ENCODE measurements around the gene AIF1.

Gene AIF1

GRCh38 chr6:31657406-31658157 is 42.5 kb downstream of the AIF1 start:
- H3K4me3 ChIP-seq (ENCODE audit: low read depth, low read length): no peak overlapping the region
- DNase-seq (ENCODE audit: low read depth): no peak
- TF ChIP-seq CTCF (IDR thresholded peaks at IDR 0.05; ENCODE audit: low read depth, low read length, missing control alignments): no peak

- TF ChIP-seq CTCF (IDR thresholded peaks at IDR 0.05; ENCODE audit: low read depth, low read length, missing control alignments): no peak
- no peak for DNase-seq (ENCODE audit: low read depth)
- peak overlapping the region; percentile 92 for H3K4me3 ChIP-seq (ENCODE audit: low read depth, low read length)
Observed at GRCh38 chr6:31658158-31658688, 43.2 kb downstream of the AIF1 start.

- no peak for TF ChIP-seq CTCF (IDR thresholded peaks at IDR 0.05; ENCODE audit: low read depth, low read length, missing control alignments)
- DNase-seq (ENCODE audit: low read depth): no peak
- H3K4me3 ChIP-seq (ENCODE audit: low read depth, low read length): peak overlapping the region; percentile 92
Observed at GRCh38 chr6:31658983-31659648, 44.1 kb downstream of the AIF1 start.

- no peak for DNase-seq (ENCODE audit: low read depth)
- H3K4me3 ChIP-seq (ENCODE audit: low read depth, low read length): peak overlapping the region; percentile 92
- no peak for TF ChIP-seq CTCF (IDR thresholded peaks at IDR 0.05; ENCODE audit: low read depth, low read length, missing control alignments)
Observed at GRCh38 chr6:31659649-31660380, 44.8 kb downstream of the AIF1 start.

- no peak for TF ChIP-seq CTCF (IDR thresholded peaks at IDR 0.05; ENCODE audit: low read depth, low read length, missing control alignments)
- no peak for DNase-seq (ENCODE audit: low read depth)
Observed at GRCh38 chr6:31660381-31661261, 45.6 kb downstream of the AIF1 start, which contains the start of gene C6orf47. C6orf47 (minus strand) TSS chr6:31660778; CDS start chr6:31659947, 831 bp downstream.

More at GRCh38 chr6:31660381-31661261, 45.6 kb downstream of the AIF1 start, which contains the start of gene C6orf47:
- H3K4me3 ChIP-seq (ENCODE audit: low read depth, low read length): peak within 1 kb of the TSS; percentile 92
